ENCODE measurements around the gene CPVL.

DNA sequence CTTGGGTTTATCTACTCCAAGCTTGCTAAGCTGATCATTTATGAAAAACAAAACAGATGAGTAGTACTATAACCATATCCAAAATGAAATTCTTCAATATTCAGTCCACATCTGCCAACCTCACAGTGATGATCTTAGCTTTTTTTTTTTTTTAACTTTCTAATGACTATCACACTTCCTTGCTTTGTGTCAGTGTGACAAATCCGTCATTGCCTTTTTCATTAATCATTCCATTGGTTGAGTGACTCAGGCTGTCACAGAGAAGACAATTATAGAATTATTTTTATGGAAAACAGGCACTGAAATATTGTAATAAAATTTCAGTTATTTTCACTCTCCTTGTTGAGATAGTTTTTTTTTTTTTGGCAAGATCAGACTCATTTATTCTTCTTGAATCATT is 70.7 kb downstream of the CPVL start:
- TF ChIP-seq, protein P1, sequence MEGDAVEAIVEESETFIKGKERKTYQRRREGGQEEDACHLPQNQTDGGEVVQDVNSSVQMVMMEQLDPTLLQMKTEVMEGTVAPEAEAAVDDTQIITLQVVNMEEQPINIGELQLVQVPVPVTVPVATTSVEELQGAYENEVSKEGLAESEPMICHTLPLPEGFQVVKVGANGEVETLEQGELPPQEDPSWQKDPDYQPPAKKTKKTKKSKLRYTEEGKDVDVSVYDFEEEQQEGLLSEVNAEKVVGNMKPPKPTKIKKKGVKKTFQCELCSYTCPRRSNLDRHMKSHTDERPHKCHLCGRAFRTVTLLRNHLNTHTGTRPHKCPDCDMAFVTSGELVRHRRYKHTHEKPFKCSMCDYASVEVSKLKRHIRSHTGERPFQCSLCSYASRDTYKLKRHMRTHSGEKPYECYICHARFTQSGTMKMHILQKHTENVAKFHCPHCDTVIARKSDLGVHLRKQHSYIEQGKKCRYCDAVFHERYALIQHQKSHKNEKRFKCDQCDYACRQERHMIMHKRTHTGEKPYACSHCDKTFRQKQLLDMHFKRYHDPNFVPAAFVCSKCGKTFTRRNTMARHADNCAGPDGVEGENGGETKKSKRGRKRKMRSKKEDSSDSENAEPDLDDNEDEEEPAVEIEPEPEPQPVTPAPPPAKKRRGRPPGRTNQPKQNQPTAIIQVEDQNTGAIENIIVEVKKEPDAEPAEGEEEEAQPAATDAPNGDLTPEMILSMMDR (IDR thresholded peaks at IDR 0.05) = no peak
- TF ChIP-seq POLR2A (IDR thresholded peaks at IDR 0.05) = no peak

Data from heart left ventricle (tissue), 13 donors.